IMR-90 (cell line): ENCODE data around the gene NRIP1. TPM values are rescaled to one million over a fixed set of nuclear protein-coding genes. Genes with fewer than 3 reads are reported as not detected.

Source experiments
- ATAC-seq: fragments of 200-7000 bp; cut with Tn5 transposase; 2 replicates; pipeline ENCODE4 v1.9.1; 2020; ENCODE audit warnings: low read depth, mild to moderate bottlenecking, moderate library complexity
- BruUV-seq: library from RNA; stranded (reverse); fragments of 400-500 nt; replicated peaks from 2 replicates; lab custom pipeline; 2021; lab: Mats Ljungman, UMichigan
- CTCF ChIA-PET: fragments of 300-600 bp; formaldehyde crosslinking; extraction: SDS; loops from one replicate; lab custom pipeline; 2021; ENCODE audit warnings: antibody characterized with exemption; lab: Yijun Ruan, JAX
- POLR2A ChIA-PET: fragments of 300-600 bp; sonication (Branson Sonifier 250); formaldehyde crosslinking; loops from one replicate; lab custom pipeline; 2022; ENCODE audit warnings: antibody characterized with exemption; ENCODE audit not compliant: unreplicated experiment; lab: Charles Lee
- DNase-seq: peaks from one replicate; pipeline ENCODE4 v3.0.0; 2013
- H2AFZ ChIP-seq: replicated peaks from 2 replicates; pipeline ENCODE3; 2013; ENCODE audit warnings: low read length, mild to moderate bottlenecking; ENCODE audit not compliant: poor library complexity
- H2AK5ac ChIP-seq: 2 replicates; pipeline ENCODE4 v1.6.1; 2013; ENCODE audit warnings: low read depth, low read length, inconsistent platforms
- H2AK9ac ChIP-seq: replicated peaks from 2 replicates; pipeline ENCODE3; 2013; ENCODE audit warnings: mild to moderate bottlenecking, low read depth, low read length, moderate library complexity; ENCODE audit not compliant: poor library complexity
- H2BK120ac ChIP-seq: 2 replicates; pipeline ENCODE4 v1.6.1; 2013; ENCODE audit warnings: low read depth, low read length, inconsistent platforms
- H2BK15ac ChIP-seq: 3 replicates; pipeline ENCODE4 v1.6.1; 2013; ENCODE audit warnings: low read depth, low read length, inconsistent platforms
- H2BK20ac ChIP-seq: 2 replicates; pipeline ENCODE4 v1.6.1; 2013; ENCODE audit warnings: low read depth, mild to moderate bottlenecking, inconsistent platforms, low read length, moderate library complexity
- H2BK5ac ChIP-seq: 2 replicates; pipeline ENCODE4 v1.6.1; 2013; ENCODE audit warnings: mild to moderate bottlenecking, low read depth, low read length, inconsistent platforms; ENCODE audit not compliant: poor library complexity, severe bottlenecking
- H3K14ac ChIP-seq: replicated peaks from 2 replicates; pipeline ENCODE4 v1.6.1; 2013; ENCODE audit warnings: low read depth, low read length, inconsistent platforms
- H3K18ac ChIP-seq: 2 replicates; pipeline ENCODE4 v1.6.1; 2013; ENCODE audit warnings: low read depth, low read length, control low read depth
- H3K23ac ChIP-seq: 2 replicates; pipeline ENCODE4 v1.6.1; 2013; ENCODE audit warnings: low read depth, low read length, inconsistent platforms
- H3K27ac ChIP-seq: 2 replicates; pipeline ENCODE4 v1.5.1; 2013; ENCODE audit warnings: mild to moderate bottlenecking, control low read depth, low read length; ENCODE audit not compliant: insufficient read depth
- H3K27me3 ChIP-seq: 2 replicates; pipeline ENCODE4 v1.6.1; 2013; ENCODE audit warnings: low read length; ENCODE audit not compliant: control insufficient read depth, insufficient read depth
- H3K36me3 ChIP-seq: 2 replicates; pipeline ENCODE4 v1.6.1; 2013; ENCODE audit warnings: low read length, mixed read lengths; ENCODE audit not compliant: control insufficient read depth, insufficient read depth
- H3K4ac ChIP-seq: 2 replicates; pipeline ENCODE4 v1.6.1; 2013; ENCODE audit warnings: low read depth, low read length, inconsistent platforms
- H3K4me1 ChIP-seq: 2 replicates; pipeline ENCODE4 v1.6.1; 2013; ENCODE audit warnings: low read length, mixed read lengths; ENCODE audit not compliant: control insufficient read depth, insufficient read depth
- H3K4me2 ChIP-seq: 2 replicates; pipeline ENCODE4 v1.6.1; 2013; ENCODE audit warnings: low read depth, mild to moderate bottlenecking, control low read depth, low read length, moderate library complexity
- H3K4me3 ChIP-seq: 2 replicates; pipeline ENCODE4 v1.5.1; 2013; ENCODE audit warnings: low read depth, mild to moderate bottlenecking, control low read depth, low read length, moderate library complexity; ENCODE audit not compliant: insufficient read depth
- H3K56ac ChIP-seq: 2 replicates; pipeline ENCODE4 v1.6.1; 2013; ENCODE audit warnings: low read length, inconsistent platforms; ENCODE audit not compliant: insufficient read depth; ENCODE audit errors: extremely low read depth
- H3K79me1 ChIP-seq, 2 experiments: 2 replicates each; pipeline ENCODE4 v1.6.1; 2013; ENCODE audit warnings: low read length in 2 of 2, inconsistent platforms in 1 of 2, low read depth in 1 of 2
- H3K9ac ChIP-seq: 2 replicates; pipeline ENCODE4 v1.6.1; 2013; ENCODE audit warnings: low read depth, low read length, control low read depth
- H3K9me1 ChIP-seq: 2 replicates; pipeline ENCODE4 v1.6.1; 2013; ENCODE audit warnings: low read length, inconsistent platforms; ENCODE audit not compliant: insufficient read depth
- H3K9me3 ChIP-seq: 2 replicates; pipeline ENCODE4 v1.6.1; 2013; ENCODE audit warnings: low read length; ENCODE audit not compliant: control insufficient read depth, insufficient read depth
- H4K20me1 ChIP-seq: 2 replicates; pipeline ENCODE4 v1.6.1; 2013; ENCODE audit warnings: low read length, inconsistent platforms; ENCODE audit not compliant: insufficient read depth
- H4K5ac ChIP-seq: 2 replicates; pipeline ENCODE4 v1.6.1; 2013; ENCODE audit warnings: mild to moderate bottlenecking, low read depth, low read length, control low read depth
- H4K8ac ChIP-seq, 2 experiments: 2 replicates each; pipeline ENCODE4 v1.6.1; 2013; ENCODE audit warnings: low read depth in 2 of 2, low read length in 2 of 2, control low read depth in 1 of 2, inconsistent platforms in 1 of 2
- H4K91ac ChIP-seq: 2 replicates; pipeline ENCODE4 v1.6.1; 2013; ENCODE audit warnings: low read depth, low read length, inconsistent platforms; ENCODE audit not compliant: insufficient read depth
- BHLHE40 ChIP-seq: fragments of 150-350 bp; IDR thresholded peaks from 2 replicates; pipeline ENCODE4 v1.6.1; 2016; ENCODE audit warnings: mild to moderate bottlenecking, low read depth, low read length
- CTCF ChIP-seq: conservative IDR thresholded peaks from 2 replicates; pipeline ENCODE4 v1.5.1; 2012; ENCODE audit warnings: mild to moderate bottlenecking, low read depth, low read length, improper control_type of control experiment
- FOS ChIP-seq: fragments of 150-350 bp; IDR thresholded peaks from 2 replicates; pipeline ENCODE4 v1.6.1; 2016; ENCODE audit warnings: low read depth, low read length
- MAFK ChIP-seq: IDR thresholded peaks from 2 replicates; pipeline ENCODE4 v1.6.1; 2012; ENCODE audit warnings: low read depth, low read length, improper control_type of control experiment
- MXI1 ChIP-seq: IDR thresholded peaks from 2 replicates; pipeline ENCODE4 v1.6.1; 2012; ENCODE audit warnings: low read depth, mild to moderate bottlenecking, low read length, moderate library complexity, borderline replicate concordance
- RCOR1 ChIP-seq: IDR thresholded peaks from 2 replicates; pipeline ENCODE4 v1.6.1; 2012; ENCODE audit warnings: mild to moderate bottlenecking, low read length, improper control_type of control experiment; ENCODE audit not compliant: insufficient replicate concordance
- SMC3 ChIP-seq: fragments of 150-350 bp; IDR thresholded peaks from 2 replicates; pipeline ENCODE4 v1.6.1; 2016; ENCODE audit warnings: low read depth, mild to moderate bottlenecking, antibody characterized with exemption, low read length, moderate library complexity
- USF2 ChIP-seq: fragments of 150-350 bp; IDR thresholded peaks from 2 replicates; pipeline ENCODE4 v1.6.1; 2017; ENCODE audit warnings: mild to moderate bottlenecking, antibody characterized with exemption, low read length, low read depth
- WGBS, 2 experiments: methylation state at CpG; one replicate each; pipeline versions ENCODE4 v1.1.5 to v1.1.7; 2013; ENCODE audit warnings: missing lambda C conversion rate in 2 of 2; ENCODE audit not compliant: insufficient read length in 1 of 2; ENCODE audit errors: extremely low coverage in 2 of 2; 5-methylcytosine and 5-hydroxymethylcytosine counted together
- dilution Hi-C: fragments of 300-500 bp; cut with HindIII; formaldehyde crosslinking; loops from one replicate; pipeline ENCODE4 v1.14.3; 2018; ENCODE audit warnings: low sequenced_read_pairs; ENCODE audit not compliant: unreplicated experiment
- in situ Hi-C: fragments of 300-500 bp; cut with MboI; formaldehyde crosslinking; loops from 3 replicates; pipeline ENCODE4 v1.14.3; 2019; ENCODE audit warnings: low sequenced_read_pairs, inconsistent platforms, mixed read lengths
- intact Hi-C: fragments of 100-400 bp; cut with micrococcal nuclease; formaldehyde crosslinking; loops from 2 replicates; pipeline ENCODE4 v1.10.0; 2022
- polyA plus RNA-seq, 3 experiments: library from polyadenylated mRNA; depleted of rRNA; stranded (reverse); fragments of >200 nt; gene quantifications; 2 replicates each; pipeline ENCODE4 v1.2.3, GENCODE V29; 2012; ENCODE audit warnings: low replicate concordance in 1 of 3
- total RNA-seq: library from RNA; depleted of rRNA; stranded (reverse); fragments of >200 nt; gene quantifications from 2 replicates; pipeline ENCODE4 v1.2.3, GENCODE V29; 2012

NRIP1 gene
- total and polyA plus RNA-seq, 2 of the 4 experiments (the other 2 are of a cell fraction) = 9.6 to 73.8 TPM

GRCh38 chr21:15050568-15051377 is 14.0 kb downstream of the NRIP1 start:
- Histone ChIP-seq H3K9ac (no peak overlapping the region), H3K4me3 (no peak overlapping the region), H3K9me1 (peaks cover 3% of the 10 kb centered on the region; the same call in 1 of the 2 replicates), H3K4me2 (no peak overlapping the region), H2AK9ac (no peak overlapping the region), H3K14ac (no peak overlapping the region), H4K8ac (no peak overlapping the region), H3K56ac (no peak overlapping the region), H2AK5ac (no peak overlapping the region), H2BK5ac (no peak overlapping the region), H4K5ac (no peak overlapping the region), H3K79me1 (peaks cover 0 to 56% of the 10 kb centered on the region in 2 experiments; a peak in 2 of 4 replicates), H2BK120ac (no peak overlapping the region), H3K36me3 (peaks cover 2% of the 10 kb centered on the region; the same call in 1 of the 2 replicates), H4K91ac (no peak overlapping the region), H4K20me1 (peaks cover 78% of the 10 kb centered on the region), H3K9me3 (no peaks in the 10 kb centered on the region), H3K4me1 (peaks cover 5% of the 10 kb centered on the region), H3K23ac (peak overlapping the region; percentile 25; the same call in 1 of the 2 replicates), H2AFZ (no peak overlapping the region), H2BK20ac (no peak overlapping the region), H3K27me3 (no peaks in the 10 kb centered on the region), H3K4ac (no peak overlapping the region), H3K18ac (no peak overlapping the region), H2BK15ac (no peak overlapping the region), H3K27ac (no peak overlapping the region)
- TF ChIP-seq MAFK = no peak
- no peak for TF ChIP-seq USF2
- TF ChIP-seq BHLHE40 = no peak
- no peak for TF ChIP-seq RCOR1
- no peak for TF ChIP-seq SMC3
- no peak for TF ChIP-seq CTCF
- no peak for TF ChIP-seq MXI1
- no peak for TF ChIP-seq FOS
- ChIA-PET POLR2A (no interaction called here), CTCF (no interaction called here)
- intact Hi-C loops (no loop called here), in situ Hi-C loops (no loop called here), dilution Hi-C loops (no loop called here)
- BruUV-seq = no TSS peak
- no CpG with 5 or more reads among the region's 11 CpGs for WGBS, 2 experiments
- ATAC-seq (no peak), DNase-seq (no peak)
